ENCODE measurements around the gene TENT4A.
"Not testable (repeated sequence)": the region's sequence is repeated elsewhere in the genome, so short reads cannot be mapped to it uniquely, and the experiment has no call there.

Gene TENT4A

GRCh38 chr5:6770826-6771607 is 57.8 kb downstream of the TENT4A start:
- no peak for DNase-seq (ENCODE audit: low read depth in 2 of 2)

- DNase-seq (ENCODE audit: low read depth in 2 of 2) = no peak
Observed at GRCh38 chr5:6772886-6773285, 59.7 kb downstream of the TENT4A start.

- no peak for DNase-seq (ENCODE audit: low read depth in 2 of 2)
Observed at GRCh38 chr5:6773342-6774035, 60.3 kb downstream of the TENT4A start.

- DNase-seq (ENCODE audit: low read depth in 2 of 2) = not testable (repeated sequence)
Observed at GRCh38 chr5:6774207-6774606, 61.0 kb downstream of the TENT4A start.

GRCh38 chr5:6774721-6775204 is 61.5 kb downstream of the TENT4A start:
- DNase-seq (ENCODE audit: low read depth in 2 of 2) = no peak

GRCh38 chr5:6775571-6775970 is 62.3 kb downstream of the TENT4A start:
- DNase-seq (ENCODE audit: low read depth in 2 of 2) = no peak

- no peak for DNase-seq (ENCODE audit: low read depth in 2 of 2)
Observed at GRCh38 chr5:6780802-6781391, 67.7 kb downstream of the TENT4A start.

GRCh38 chr5:6781716-6782115 is 68.5 kb downstream of the TENT4A start:
- no peak for DNase-seq (ENCODE audit: low read depth in 2 of 2)

GRCh38 chr5:6783787-6784186 is 70.6 kb downstream of the TENT4A start:
- no peak for DNase-seq (ENCODE audit: low read depth in 2 of 2)

GRCh38 chr5:6784481-6784880 is 71.2 kb downstream of the TENT4A start:
- no peak for DNase-seq (ENCODE audit: low read depth in 2 of 2)

- no peak for DNase-seq (ENCODE audit: low read depth in 2 of 2)
Observed at GRCh38 chr5:6785161-6785860, 72.1 kb downstream of the TENT4A start.

- no peak for DNase-seq (ENCODE audit: low read depth in 2 of 2)
Observed at GRCh38 chr5:6785861-6786180, 72.6 kb downstream of the TENT4A start.

GRCh38 chr5:6786786-6787495 is 73.7 kb downstream of the TENT4A start:
- DNase-seq (ENCODE audit: low read depth in 2 of 2) = no peak

- DNase-seq (ENCODE audit: low read depth in 2 of 2) = no peak
Observed at GRCh38 chr5:6787941-6788340, 74.7 kb downstream of the TENT4A start.

- no peak for DNase-seq (ENCODE audit: low read depth in 2 of 2)
Observed at GRCh38 chr5:6788439-6788838, 75.2 kb downstream of the TENT4A start.

- no peak for DNase-seq (ENCODE audit: low read depth in 2 of 2)
Observed at GRCh38 chr5:6788956-6789649, 75.9 kb downstream of the TENT4A start.

GRCh38 chr5:6790346-6790865 is 77.2 kb downstream of the TENT4A start:
- no peak for DNase-seq (ENCODE audit: low read depth in 2 of 2)

- no peak for DNase-seq (ENCODE audit: low read depth in 2 of 2)
Observed at GRCh38 chr5:6791031-6791430, 77.8 kb downstream of the TENT4A start.

GRCh38 chr5:6792376-6792775 is 79.1 kb downstream of the TENT4A start:
- DNase-seq (ENCODE audit: low read depth in 2 of 2) = no peak

GRCh38 chr5:6792911-6793471 is 79.8 kb downstream of the TENT4A start:
- DNase-seq (ENCODE audit: low read depth in 2 of 2) = no peak
